Gastrocnemius medialis (tissue), 4 donors: ENCODE data around the gene NAPB. TPM values are rescaled to one million over a fixed set of nuclear protein-coding genes. Genes with fewer than 3 reads are reported as not detected.

Experiments used
- ATAC-seq, 2 donors: fragments of 150-250 bp; one replicate each; pipeline ENCODE4 v1.9.1; 2016
- DNase-seq, 2 donors: peaks; one replicate each; pipeline ENCODE4 v3.0.0-alpha.2; 2019
- H3K27ac ChIP-seq, 4 donors: fragments of 200-600 bp; sonication (generic); 1 replicate in 1 of 4; 2 replicates in 3 of 4; pipeline ENCODE4 v1.5.1; 2016 to 2018; ENCODE audit warnings: mild to moderate bottlenecking in 2 of 4, moderate library complexity in 1 of 4
- H3K27me3 ChIP-seq, 3 donors: fragments of 200-600 bp; sonication (generic) in 2 of 3; 1 replicate in 1 of 3; 2 replicates in 2 of 3; pipeline versions ENCODE4 v1.5.1 to v1.6.0; 2016 to 2019; ENCODE audit warnings: mild to moderate bottlenecking in 1 of 3, moderate library complexity in 1 of 3
- H3K36me3 ChIP-seq, 2 donors: fragments of 200-600 bp; sonication (generic) in 1 of 2; one replicate each; pipeline ENCODE4 v1.5.1; 2017 to 2018
- H3K4me1 ChIP-seq, 2 donors: fragments of 200-600 bp; sonication (generic) in 1 of 2; one replicate each; pipeline ENCODE4 v1.5.1; 2016 to 2017; ENCODE audit warnings: mild to moderate bottlenecking in 2 of 2
- H3K4me3 ChIP-seq, 4 donors: fragments of 200-600 bp; sonication (generic) in 3 of 4; 1 replicate in 1 of 4; 2 replicates in 3 of 4; pipeline ENCODE4 v1.5.1; 2016 to 2019; ENCODE audit warnings: mild to moderate bottlenecking in 2 of 4
- H3K9me3 ChIP-seq, 3 donors: fragments of 200-600 bp; sonication (generic) in 2 of 3; 1 replicate in 1 of 3; 2 replicates in 2 of 3; pipeline ENCODE4 v1.5.1; 2016 to 2019
- CTCF ChIP-seq, 5 experiments: fragments of 450-650 bp in 3 of 5; fragments of 200-600 bp in 2 of 5; sonication (generic) in 2 of 5; IDR thresholded peaks in 4 of 5; conservative IDR thresholded peaks in 1 of 5; 1 replicate in 4 of 5; 2 replicates in 1 of 5; pipeline ENCODE4 v1.5.1; 2016 to 2019; ENCODE audit warnings: antibody characterized with exemption in 5 of 5, mild to moderate bottlenecking in 3 of 5, moderate library complexity in 3 of 5
- POLR2A ChIP-seq, 2 donors: fragments of 450-650 bp; IDR thresholded peaks; one replicate each; pipeline ENCODE4 v1.6.1; 2017; ENCODE audit warnings: antibody characterized with exemption in 2 of 2, mild to moderate bottlenecking in 2 of 2, moderate library complexity in 2 of 2
- in situ Hi-C, 4 donors: fragments of 200-750 bp; cut with MboI; loops; one replicate each; pipeline versions ENCODE4 v1.15.0 to v1.8.0; 2017; ENCODE audit warnings: low sequenced_read_pairs in 4 of 4
- intact Hi-C: fragments of 100-400 bp; cut with DNase I; formaldehyde crosslinking; loops from one replicate; pipeline ENCODE4 v1.15.1; 2023; ENCODE audit warnings: low total_unique reads
- total RNA-seq, 4 donors: library from RNA; depleted of rRNA; stranded (reverse); fragments of >200 nt; gene quantifications; one replicate each; pipeline versions ENCODE4 v1.1.0 to v1.2.3, GENCODE V29; 2016

NAPB gene
- total RNA-seq, 4 donors from 2014 or later = 3.2 to 8.3 (median 3.8) TPM

GRCh38 chr20:23326774-23327173 lies 94.5 kb downstream of the NAPB start:
- Histone ChIP-seq H3K36me3 (no peaks in the 10 kb centered on the region), H3K4me3 (no peak overlapping the region), H3K9me3 (no peaks in the 10 kb centered on the region), H3K27ac (no peak overlapping the region), H3K27me3 (no peaks in the 10 kb centered on the region), H3K4me1 (no peaks in the 10 kb centered on the region)
- DNase-seq = no peak
- in situ Hi-C loops = loop anchor here (25.0 kb wide), 2 partner anchors 289 to 989 kb away; partner anchors contain the start of genes SSTR4 (in 1 of the 4) and THBD (in 1 of the 4)
- intact Hi-C loops = no loop called here
- no peak for TF ChIP-seq CTCF (IDR thresholded peaks at IDR 0.05 in 4 of 5, conservative IDR thresholded peaks at IDR 0.05 in 1 of 5)
- TF ChIP-seq POLR2A (IDR thresholded peaks at IDR 0.05) = no peak
- ATAC-seq = no peak

DNA sequence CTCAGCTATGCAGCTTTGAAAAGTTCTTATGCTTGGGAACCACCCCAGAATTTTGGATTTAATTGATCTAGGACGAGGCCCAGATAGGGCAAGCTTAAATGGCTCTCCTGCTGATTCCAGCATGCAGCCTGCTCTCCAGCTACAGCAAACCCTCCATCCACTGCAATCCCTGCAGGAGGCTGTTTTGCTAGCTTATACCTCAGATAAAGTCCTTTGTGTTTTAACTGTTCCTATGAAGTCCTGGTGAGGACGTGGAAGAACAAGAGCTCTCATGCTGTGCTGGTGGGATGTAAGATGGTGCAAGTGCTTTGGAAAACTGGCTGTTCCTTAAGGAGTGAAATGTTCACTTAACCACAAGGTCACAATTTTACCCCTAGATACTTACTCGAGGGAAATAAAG lies 96.2 kb downstream of the NAPB start:
- in situ Hi-C loops = loop anchor here (25.0 kb wide), 2 partner anchors 288 to 988 kb away; partner anchors contain the start of genes SSTR4 (in 1 of the 4) and THBD (in 1 of the 4)
- intact Hi-C loops = no loop called here

More for the DNA sequence above, 96.2 kb downstream of the NAPB start:
- Histone ChIP-seq H3K4me1 (no peaks in the 10 kb centered on the region), H3K9me3 (no peaks in the 10 kb centered on the region), H3K4me3 (no peak overlapping the region), H3K27me3 (no peaks in the 10 kb centered on the region), H3K36me3 (no peaks in the 10 kb centered on the region), H3K27ac (no peak overlapping the region)
- no peak for TF ChIP-seq POLR2A (IDR thresholded peaks at IDR 0.05)
- no peak for TF ChIP-seq CTCF (IDR thresholded peaks at IDR 0.05 in 4 of 5, conservative IDR thresholded peaks at IDR 0.05 in 1 of 5)
- DNase-seq (no peak), ATAC-seq (no peak)

Other genes with a start within 250 kb of the NAPB start
- 10 to 100 TPM; 15.2 to 17.9 (median 15.9) TPM for gene NXT1, start 70.7 kb downstream of the NAPB start, total RNA-seq
- gene GZF1, start 59.3 kb downstream of the NAPB start, total RNA-seq = 10 to 100 TPM; 10.1 to 23.0 (median 13.3) TPM
- not detected for gene CSTL1, start 18.2 kb upstream of the NAPB start, total RNA-seq
- not detected for gene CST11, start 31.4 kb upstream of the NAPB start, total RNA-seq
- gene CST8, start 69.6 kb upstream of the NAPB start, total RNA-seq = not detected
- not detected for gene CST9L, start 147.0 kb upstream of the NAPB start, total RNA-seq
- not detected for gene CST9, start 184.4 kb upstream of the NAPB start, total RNA-seq
- 1,000 to 10,000 TPM in 1 of 4 donors, 100 to 1,000 TPM in 3; 461 to 1,821 (median 697) TPM for gene CST3, start 216.5 kb upstream of the NAPB start, total RNA-seq